GM23248 (cell line): ENCODE measurements around the gene AACS.

Experiments used
- EZH2 ChIP-seq: fragments of 200-600 bp; sonication (generic); IDR thresholded peaks from 2 replicates; pipeline ENCODE4 v1.6.1; 2018; ENCODE audit warnings: antibody characterized with exemption, mild to moderate bottlenecking; ENCODE audit not compliant: insufficient read depth, poor library complexity, severe bottlenecking
- EZH2phosphoT487 ChIP-seq: fragments of 200-600 bp; sonication (generic); IDR thresholded peaks from 2 replicates; pipeline ENCODE4 v1.6.1; 2018; ENCODE audit warnings: antibody characterized with exemption, moderate library complexity, mild to moderate bottlenecking, low read depth; ENCODE audit not compliant: insufficient read depth

GRCh38 chr12:125175576-125175975 lies 110.3 kb downstream of the AACS start:
- TF ChIP-seq EZH2 (no peak), EZH2phosphoT487 (no peak)
